ENCODE data around the gene GALNT6.

The GALNT6 gene

GRCh38 chr12:51405801-51406207, 14.6 kb upstream of the GALNT6 start:
- no peak for DNase-seq (ENCODE audit: low read depth)

- no peak for DNase-seq (ENCODE audit: low read depth)
Measured at GRCh38 chr12:51404627-51405026, 13.4 kb upstream of the GALNT6 start.

GRCh38 chr12:51403681-51404136, 12.5 kb upstream of the GALNT6 start:
- DNase-seq (ENCODE audit: low read depth) = no peak

GRCh38 chr12:51403159-51403558, 12.0 kb upstream of the GALNT6 start:
- DNase-seq (ENCODE audit: low read depth) = no peak

DNA sequence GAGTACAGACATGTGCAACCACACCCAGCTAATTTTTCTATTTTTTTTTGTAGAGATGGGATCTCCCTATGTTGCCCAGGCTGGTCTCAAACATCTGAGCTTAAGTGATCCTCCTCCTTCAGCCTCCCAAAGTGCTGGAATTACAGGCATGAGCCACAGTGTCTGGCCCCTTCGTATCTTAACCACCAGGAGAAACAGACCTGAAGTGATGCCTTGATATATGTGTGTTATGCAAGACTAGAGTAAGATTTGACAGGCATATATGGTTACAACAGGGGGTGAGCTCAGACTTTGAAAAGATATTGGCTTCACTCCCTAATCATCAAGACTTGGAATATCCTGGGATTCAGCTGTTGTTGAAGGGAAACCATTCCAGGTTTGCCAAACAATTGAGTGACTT, 10.7 kb upstream of the GALNT6 start:
- no peak for DNase-seq (ENCODE audit: low read depth)

- no peak for DNase-seq (ENCODE audit: low read depth)
Measured at GRCh38 chr12:51401486-51401885, 10.3 kb upstream of the GALNT6 start.

DNA sequence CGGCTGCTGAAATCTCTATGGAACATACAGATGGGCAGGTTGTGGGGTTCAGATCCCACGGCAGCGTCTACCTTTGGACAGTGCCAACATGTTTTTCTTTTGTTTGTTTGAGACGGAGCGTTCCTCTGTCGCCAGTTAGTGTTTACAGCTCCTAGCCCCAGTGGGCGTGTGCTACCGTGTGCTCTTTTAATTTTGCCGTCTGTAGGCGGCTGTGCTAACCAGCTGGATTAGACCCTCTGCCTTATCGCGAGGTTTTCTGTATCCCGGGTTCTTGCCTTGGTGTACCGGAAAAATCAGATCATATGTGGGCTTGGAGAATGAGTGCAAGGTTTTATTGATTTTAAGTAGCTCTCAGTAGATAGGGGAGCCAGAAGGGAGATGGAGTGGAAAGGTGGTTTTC, 9.8 kb upstream of the GALNT6 start:
- DNase-seq (ENCODE audit: low read depth) = no peak

DNA sequence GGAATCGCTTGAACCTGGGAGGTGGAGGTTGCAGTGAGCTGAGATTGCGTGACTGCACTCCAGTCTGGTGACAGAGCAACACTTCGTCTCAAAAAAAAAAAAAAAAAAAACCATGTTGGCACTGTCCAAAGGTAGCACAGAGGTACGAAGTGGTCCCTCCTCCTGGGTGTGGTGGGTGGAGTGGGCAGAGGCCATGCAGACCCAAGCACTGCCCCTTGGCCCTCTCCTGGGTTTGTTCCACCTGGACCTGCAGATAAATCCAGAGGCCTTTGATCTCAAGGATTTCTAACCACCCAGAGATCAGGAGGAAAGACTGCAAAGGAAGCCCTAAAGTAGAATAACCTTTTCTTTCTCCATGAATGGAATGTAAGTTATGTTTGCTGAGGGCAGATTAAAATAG, 8.7 kb upstream of the GALNT6 start:
- no peak for DNase-seq (ENCODE audit: low read depth)

DNA sequence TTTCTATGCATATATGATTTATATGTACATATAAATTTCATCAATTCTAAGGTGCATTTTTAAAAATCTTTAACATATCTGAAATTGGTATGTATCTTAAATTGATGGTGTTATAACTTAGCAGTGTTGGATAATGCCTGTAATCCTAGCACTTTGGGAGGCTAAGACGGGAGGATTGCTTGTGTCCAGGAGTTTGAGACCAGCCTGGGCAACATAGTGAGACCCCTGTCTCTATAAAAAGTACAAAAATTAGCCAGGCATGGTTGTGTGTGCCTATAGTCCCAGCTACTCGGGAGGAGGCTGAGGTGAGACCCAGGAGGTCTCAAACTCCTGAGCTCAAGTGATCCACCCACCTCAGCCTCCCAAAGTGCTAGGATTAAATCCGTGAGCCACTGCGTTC, 6.5 kb upstream of the GALNT6 start:
- no peak for DNase-seq (ENCODE audit: low read depth)

DNA sequence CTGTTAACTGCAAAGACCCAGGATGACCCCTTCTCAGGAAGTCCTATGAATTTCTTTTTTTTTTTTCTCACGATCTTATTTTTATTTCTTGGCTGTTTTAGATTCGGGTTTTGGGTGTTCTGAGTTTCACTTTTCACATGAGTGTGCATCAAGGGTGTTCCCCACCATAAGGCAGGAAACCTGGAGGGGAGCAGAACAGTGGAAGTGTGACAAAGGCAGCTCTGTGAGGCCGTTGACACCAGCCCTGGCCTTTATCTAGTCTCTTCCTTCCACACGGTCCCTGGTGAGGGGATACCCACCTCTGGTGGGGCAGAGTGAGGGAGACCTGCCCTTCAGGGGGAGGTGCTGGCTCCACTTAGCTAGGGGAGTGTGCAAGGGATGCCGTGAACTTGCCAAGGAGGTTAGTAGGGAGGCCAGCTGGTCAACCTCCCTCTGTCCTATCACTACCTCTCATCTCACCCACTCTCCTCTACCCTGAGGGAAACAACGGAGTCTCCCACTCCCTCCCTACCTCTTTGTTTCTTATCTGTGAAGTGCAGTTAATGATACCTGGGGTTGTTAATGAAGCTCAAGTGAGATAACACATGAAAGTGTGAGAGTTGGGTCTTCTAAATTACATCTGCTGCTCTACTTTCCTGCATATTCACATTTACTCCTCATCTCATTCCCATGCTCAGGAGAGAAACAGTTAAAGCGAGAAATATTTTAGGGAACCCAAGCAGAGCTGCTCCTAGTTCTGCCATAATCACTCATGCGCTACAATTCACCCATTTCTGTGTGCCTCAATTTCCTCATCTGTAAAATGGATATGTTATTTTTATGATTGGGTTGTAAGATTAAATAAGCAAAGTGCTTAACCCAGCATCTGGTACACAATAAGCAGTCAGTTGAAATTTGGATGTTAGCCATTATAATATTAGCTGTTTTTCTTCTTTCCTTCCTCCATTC, 4.4 kb upstream of the GALNT6 start:
- DNase-seq (ENCODE audit: low read depth) = no peak

DNA sequence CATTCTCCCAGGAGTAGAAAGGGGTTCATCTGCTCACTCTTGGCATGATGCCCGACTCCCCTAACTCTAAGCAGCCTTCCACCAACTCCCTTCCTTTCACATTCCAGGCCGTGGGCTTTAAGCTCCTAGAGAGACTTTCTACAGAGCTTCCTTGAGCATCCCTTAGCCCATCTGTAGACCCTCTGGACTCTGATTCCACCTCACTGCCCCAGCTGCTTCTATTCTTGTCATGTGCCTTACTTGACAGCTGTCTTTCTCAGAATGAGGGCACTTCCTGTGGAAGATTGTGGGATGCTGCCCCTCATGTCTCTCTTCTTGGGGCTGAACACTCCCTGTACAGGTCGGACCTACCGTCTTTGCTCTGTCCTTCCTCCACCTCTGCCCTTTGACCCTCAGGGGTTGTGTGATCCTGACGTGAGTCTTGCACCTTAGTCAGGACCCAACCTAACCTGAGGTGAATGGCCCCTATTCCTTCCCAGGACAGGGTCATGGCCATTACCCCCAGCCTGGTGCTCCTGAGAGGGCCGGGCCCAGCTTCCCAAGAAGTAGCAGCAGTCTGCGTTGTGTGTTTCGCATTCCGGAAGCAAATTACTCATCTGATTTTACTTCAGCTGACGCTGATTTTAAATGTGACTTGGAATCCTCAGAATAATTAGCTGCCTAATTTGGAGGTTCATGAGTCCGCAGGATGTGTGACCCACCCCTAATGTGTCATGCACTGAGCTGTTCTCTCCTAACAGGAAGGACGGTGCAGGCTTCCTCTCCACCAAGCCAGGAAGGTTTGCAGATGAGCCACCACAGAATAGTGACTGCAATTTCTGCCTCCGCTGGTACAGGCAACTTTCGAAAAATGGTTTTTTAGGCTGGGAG, 2.7 kb upstream of the GALNT6 start:
- DNase-seq (ENCODE audit: low read depth) = peak; percentile 39

- DNase-seq (ENCODE audit: low read depth) = no peak
Measured at GRCh38 chr12:51392556-51393237, 1.5 kb upstream of the GALNT6 start.

GRCh38 chr12:51390891-51391282, 319 bp downstream of the GALNT6 start:
- no peak for DNase-seq (ENCODE audit: low read depth)

GRCh38 chr12:51390457-51390856, 749 bp downstream of the GALNT6 start:
- DNase-seq (ENCODE audit: low read depth) = no peak

DNA sequence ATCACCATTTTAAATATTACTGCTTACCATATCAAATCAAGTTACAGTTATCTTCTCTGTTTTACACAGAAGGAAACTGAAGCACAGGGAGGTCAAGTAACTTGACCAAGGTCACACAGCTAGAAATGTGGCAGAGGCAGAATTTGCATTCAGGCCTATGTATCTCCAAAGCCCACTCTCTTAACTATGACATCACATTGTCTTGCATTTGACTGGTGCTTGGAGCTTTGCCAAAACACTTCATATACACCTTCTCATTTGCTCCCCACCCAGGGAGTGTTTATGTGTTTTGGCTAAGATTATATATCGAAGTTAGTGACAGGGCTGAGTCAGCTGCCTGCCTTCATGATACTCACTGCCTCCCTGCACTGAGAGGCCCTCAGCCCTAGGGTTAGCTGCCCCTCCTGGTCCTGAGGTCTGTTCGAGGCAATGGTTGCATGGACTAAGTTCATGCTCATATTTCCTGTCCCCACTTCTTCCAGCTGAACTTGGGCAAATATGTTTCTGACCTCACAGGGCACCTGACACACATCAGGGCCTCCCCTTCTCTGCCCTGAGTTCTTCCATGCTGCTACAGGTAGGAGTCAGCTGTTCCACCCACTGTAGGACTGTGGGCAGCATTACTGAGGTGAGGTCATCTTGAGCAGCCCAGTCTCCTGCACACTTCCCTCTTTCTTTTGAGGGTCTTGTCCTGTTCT, 1.8 kb downstream of the GALNT6 start:
- no peak for DNase-seq (ENCODE audit: low read depth)

- DNase-seq (ENCODE audit: low read depth) = no peak
Measured at GRCh38 chr12:51388846-51389245, 2.4 kb downstream of the GALNT6 start.

GRCh38 chr12:51388069-51388799, 3.0 kb downstream of the GALNT6 start:
- no peak for DNase-seq (ENCODE audit: low read depth)

DNA sequence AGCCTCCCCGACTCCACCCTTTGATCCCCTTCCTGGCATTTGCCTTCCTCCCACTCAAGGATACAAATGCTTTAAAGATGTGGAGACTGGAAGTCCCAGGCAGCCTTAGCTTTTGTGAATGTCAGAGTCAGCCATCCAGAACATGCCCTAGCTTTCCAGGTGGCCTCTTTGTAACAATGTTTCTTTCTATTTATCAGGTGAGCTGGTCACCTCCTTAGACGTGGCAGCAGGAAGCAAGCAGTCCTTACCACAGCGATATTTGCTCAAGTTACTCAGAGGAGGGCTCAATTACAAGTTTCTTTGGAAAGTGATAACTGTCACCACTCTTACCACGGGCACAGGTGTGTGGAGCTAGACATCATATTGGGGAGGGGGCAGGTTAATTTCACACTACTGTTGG, 4.9 kb downstream of the GALNT6 start:
- DNase-seq (ENCODE audit: low read depth) = no peak

GRCh38 chr12:51383269-51383905, 7.8 kb downstream of the GALNT6 start:
- no peak for DNase-seq (ENCODE audit: low read depth)

DNA sequence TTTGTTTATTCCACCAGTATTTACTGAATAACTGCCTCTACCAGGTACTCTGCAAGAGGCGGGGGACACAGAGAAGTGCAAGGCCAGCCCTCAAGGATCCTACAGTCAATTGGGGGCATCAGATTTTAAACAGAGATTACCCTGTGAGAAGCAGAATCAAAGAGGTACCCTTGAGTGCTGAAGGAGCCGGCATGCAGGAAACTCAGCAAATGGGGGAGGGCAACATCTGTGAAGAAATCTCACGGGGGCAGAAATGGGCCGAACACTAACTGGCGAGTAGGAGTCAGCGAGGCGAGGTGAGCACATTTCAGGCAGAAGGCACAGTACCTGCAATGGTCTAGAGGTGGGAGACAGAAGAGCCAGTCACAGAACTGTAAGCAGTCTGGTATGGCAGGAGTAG, 9.0 kb downstream of the GALNT6 start:
- DNase-seq (ENCODE audit: low read depth) = no peak
